ENCODE data around the gene SPDEF. TPM values are rescaled to one million over a fixed set of nuclear protein-coding genes. Genes with fewer than 3 reads are reported as not detected.

The SPDEF gene
- total RNA-seq, 1 donor, result not detected

DNA sequence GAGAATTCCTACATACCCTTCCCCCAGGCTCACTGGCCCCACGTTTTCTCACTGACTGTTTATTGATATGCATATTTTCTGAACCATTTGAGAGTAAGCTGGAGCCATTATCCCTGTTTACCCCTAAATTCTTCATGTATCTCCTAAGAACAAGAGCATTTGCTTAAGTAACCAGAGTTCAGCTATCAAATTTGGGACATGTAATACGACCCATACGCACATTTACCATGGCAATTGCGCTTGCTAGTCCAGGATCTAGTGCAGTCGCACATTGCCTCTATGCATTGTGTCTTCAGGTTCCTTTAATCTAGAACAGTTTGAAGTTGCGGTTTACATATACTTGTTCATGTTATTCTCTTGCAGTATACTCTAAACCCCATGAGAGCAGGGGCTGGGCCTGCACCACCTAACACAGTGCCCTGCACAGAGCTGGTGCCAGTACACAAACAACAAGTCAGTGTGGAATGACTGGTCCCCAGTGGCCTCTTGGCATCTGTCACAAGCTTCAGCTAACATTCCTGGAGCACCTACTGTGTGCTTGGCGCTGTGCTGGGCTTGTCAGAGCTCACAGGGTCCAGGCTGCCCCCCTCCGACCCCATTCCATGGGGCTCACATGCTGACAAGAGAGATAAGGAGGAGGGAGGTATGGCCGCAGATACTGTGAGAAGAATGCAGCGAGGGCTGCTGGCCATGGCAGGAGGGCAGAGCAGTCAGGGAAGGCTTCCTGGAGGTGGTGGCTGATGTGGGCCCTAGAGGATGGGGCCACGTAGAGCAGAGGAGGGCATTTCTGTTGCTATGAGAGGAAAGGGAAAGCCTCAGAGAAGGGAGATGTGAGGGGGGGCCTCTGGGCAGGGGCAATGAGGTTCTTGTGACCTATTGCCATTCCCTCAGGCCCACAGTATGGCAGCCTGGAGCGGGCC is 28.1 kb downstream of the SPDEF start:
- H3K79me2 ChIP-seq (ENCODE audit: insufficient read depth, low read length), result no peaks in the 10 kb centered on the region
- peak overlapping the region; percentile 80 for H3K4me2 ChIP-seq (ENCODE audit: insufficient read depth, low read length)
- no peak overlapping the region for H3K4me3 ChIP-seq (ENCODE audit: insufficient read depth, low read length)
- DNase-seq (ENCODE audit: insufficient read length, low spot score, missing footprints), result peak; percentile 58
- H4K20me1 ChIP-seq (ENCODE audit: insufficient read depth, low read length), result no peaks in the 10 kb centered on the region
- TF ChIP-seq CTCF (IDR thresholded peaks at IDR 0.05; ENCODE audit: extremely low read depth, low read depth, low read length), result no peak
- no peaks in the 10 kb centered on the region for H3K27me3 ChIP-seq (ENCODE audit: insufficient read depth, low read length)
- H3K9me3 ChIP-seq (ENCODE audit: low read depth, low read length), result no peaks in the 10 kb centered on the region
- no peak overlapping the region for H2AFZ ChIP-seq (ENCODE audit: low read length)
- H3K27ac ChIP-seq (ENCODE audit: low read depth, low read length), result no peak overlapping the region
- H3K36me3 ChIP-seq (ENCODE audit: insufficient read depth, low read length), result no peaks in the 10 kb centered on the region
- peaks cover 4% of the 10 kb centered on the region for H3K4me1 ChIP-seq (ENCODE audit: insufficient read depth, low read length)

GRCh38 chr6:34526992-34527728 is 29.0 kb downstream of the SPDEF start:
- no peaks in the 10 kb centered on the region for H3K9me3 ChIP-seq (ENCODE audit: low read depth, low read length)
- no peak overlapping the region for H3K27ac ChIP-seq (ENCODE audit: low read depth, low read length)
- H2AFZ ChIP-seq (ENCODE audit: low read length), result peak overlapping the region; percentile 96
- peaks cover 4% of the 10 kb centered on the region for H3K4me1 ChIP-seq (ENCODE audit: insufficient read depth, low read length)
- peak overlapping the region; percentile 86 for H3K4me2 ChIP-seq (ENCODE audit: insufficient read depth, low read length)
- H3K36me3 ChIP-seq (ENCODE audit: insufficient read depth, low read length), result no peaks in the 10 kb centered on the region
- TF ChIP-seq CTCF (IDR thresholded peaks at IDR 0.05; ENCODE audit: extremely low read depth, low read depth, low read length), result peak; percentile 52
- H3K27me3 ChIP-seq (ENCODE audit: insufficient read depth, low read length), result no peaks in the 10 kb centered on the region
- peak; percentile 100 for DNase-seq (ENCODE audit: insufficient read length, low spot score, missing footprints)
- H3K79me2 ChIP-seq (ENCODE audit: insufficient read depth, low read length), result no peaks in the 10 kb centered on the region
- peak overlapping the region; percentile 56 for H3K4me3 ChIP-seq (ENCODE audit: insufficient read depth, low read length)
- no peaks in the 10 kb centered on the region for H4K20me1 ChIP-seq (ENCODE audit: insufficient read depth, low read length)

- Histone ChIP-seq H3K9me3 (ENCODE audit: low read depth, low read length) (no peaks in the 10 kb centered on the region), H3K27me3 (ENCODE audit: insufficient read depth, low read length) (no peaks in the 10 kb centered on the region), H4K20me1 (ENCODE audit: insufficient read depth, low read length) (no peaks in the 10 kb centered on the region), H3K79me2 (ENCODE audit: insufficient read depth, low read length) (no peaks in the 10 kb centered on the region), H3K4me1 (ENCODE audit: insufficient read depth, low read length) (peaks cover 4% of the 10 kb centered on the region), H2AFZ (ENCODE audit: low read length) (peak overlapping the region; percentile 96), H3K36me3 (ENCODE audit: insufficient read depth, low read length) (no peaks in the 10 kb centered on the region), H3K4me2 (ENCODE audit: insufficient read depth, low read length) (peak overlapping the region; percentile 86), H3K4me3 (ENCODE audit: insufficient read depth, low read length) (peak overlapping the region; percentile 56), H3K27ac (ENCODE audit: low read depth, low read length) (no peak overlapping the region)
- peak; percentile 80 for DNase-seq (ENCODE audit: insufficient read length, low spot score, missing footprints)
- no peak for TF ChIP-seq CTCF (IDR thresholded peaks at IDR 0.05; ENCODE audit: extremely low read depth, low read depth, low read length)
Measured at GRCh38 chr6:34526241-34526972, 29.7 kb downstream of the SPDEF start.

Measured in osteoblast (primary cell).